Measurements from ENCODE around the gene A4GALT.

- TF ChIP-seq EZH2phosphoT487 (IDR thresholded peaks at IDR 0.05; ENCODE audit: low read depth, severe bottlenecking, unreplicated experiment) (no peak), CTCF (IDR thresholded peaks at IDR 0.05; ENCODE audit: poor library complexity) (no peak)
Measured at GRCh38 chr22:42678894-42679293, 41.8 kb downstream of the A4GALT start.

Data from hepatocyte (in vitro differentiated cells).